Rectal smooth muscle tissue (tissue), 1 donor: ENCODE results near the gene POU6F2.
"Not testable (repeated sequence)": the region's sequence is repeated elsewhere in the genome, so short reads cannot be mapped to it uniquely, and the experiment has no call there.

Experiments
- H3K27ac ChIP-seq: one replicate; pipeline ENCODE4 v1.7.0; 2013; ENCODE audit warnings: low read depth, low read length, inconsistent platforms
- H3K27me3 ChIP-seq: one replicate; pipeline ENCODE4 v1.7.0; 2013; ENCODE audit warnings: low read length; ENCODE audit not compliant: control insufficient read depth, insufficient read depth
- H3K36me3 ChIP-seq: one replicate; pipeline ENCODE4 v1.7.0; 2013; ENCODE audit warnings: low read length; ENCODE audit not compliant: control insufficient read depth, insufficient read depth
- H3K4me1 ChIP-seq: one replicate; pipeline ENCODE4 v1.7.0; 2013; ENCODE audit warnings: low read length; ENCODE audit not compliant: control insufficient read depth, insufficient read depth
- H3K4me3 ChIP-seq: one replicate; pipeline ENCODE4 v1.7.0; 2013; ENCODE audit warnings: low read length
- H3K9ac ChIP-seq: one replicate; pipeline ENCODE4 v1.7.0; 2013; ENCODE audit warnings: low read length

The POU6F2 gene

GRCh38 chr7:39186131-39186530 lies 208.4 kb downstream of the POU6F2 start:
- Histone ChIP-seq H3K27ac (no peak overlapping the region), H3K27me3 (no peaks in the 10 kb centered on the region), H3K36me3 (no peaks in the 10 kb centered on the region), H3K9ac (no peak overlapping the region), H3K4me1 (no peaks in the 10 kb centered on the region), H3K4me3 (no peak overlapping the region)

- H3K36me3 ChIP-seq: no peaks in the 10 kb centered on the region
- H3K9ac ChIP-seq: no peak overlapping the region
- H3K4me1 ChIP-seq: no peaks in the 10 kb centered on the region
- no peak overlapping the region for H3K27ac ChIP-seq
- no peak overlapping the region for H3K4me3 ChIP-seq
- no peaks in the 10 kb centered on the region for H3K27me3 ChIP-seq
Observed at GRCh38 chr7:39186671-39187070, 209.0 kb downstream of the POU6F2 start.

GRCh38 chr7:39187130-39187529 lies 209.4 kb downstream of the POU6F2 start:
- no peak overlapping the region for H3K27ac ChIP-seq
- no peak overlapping the region for H3K9ac ChIP-seq
- no peaks in the 10 kb centered on the region for H3K36me3 ChIP-seq
- no peaks in the 10 kb centered on the region for H3K4me1 ChIP-seq
- no peaks in the 10 kb centered on the region for H3K27me3 ChIP-seq
- H3K4me3 ChIP-seq: no peak overlapping the region

GRCh38 chr7:39192476-39192875 lies 214.8 kb downstream of the POU6F2 start:
- no peaks in the 10 kb centered on the region for H3K36me3 ChIP-seq
- H3K4me1 ChIP-seq: no peaks in the 10 kb centered on the region

GRCh38 chr7:39194388-39194787 lies 216.7 kb downstream of the POU6F2 start:
- H3K27me3 ChIP-seq, H3K36me3 ChIP-seq, H3K27ac ChIP-seq, H3K9ac ChIP-seq, H3K4me3 ChIP-seq, H3K4me1 ChIP-seq: not testable (repeated sequence)

More at GRCh38 chr7:39192476-39192875, 214.8 kb downstream of the POU6F2 start:
- no peak overlapping the region for H3K27ac ChIP-seq
- no peaks in the 10 kb centered on the region for H3K27me3 ChIP-seq
- H3K4me3 ChIP-seq: no peak overlapping the region
- no peak overlapping the region for H3K9ac ChIP-seq

- Histone ChIP-seq H3K36me3 (no peaks in the 10 kb centered on the region), H3K27ac (no peak overlapping the region), H3K27me3 (no peaks in the 10 kb centered on the region), H3K4me1 (no peaks in the 10 kb centered on the region), H3K4me3 (no peak overlapping the region), H3K9ac (no peak overlapping the region)
Observed at GRCh38 chr7:39195967-39196366, 218.3 kb downstream of the POU6F2 start.

GRCh38 chr7:39197831-39198230 lies 220.1 kb downstream of the POU6F2 start:
- no peak overlapping the region for H3K27ac ChIP-seq
- no peaks in the 10 kb centered on the region for H3K36me3 ChIP-seq
- no peak overlapping the region for H3K9ac ChIP-seq
- no peaks in the 10 kb centered on the region for H3K27me3 ChIP-seq
- H3K4me3 ChIP-seq: no peak overlapping the region
- H3K4me1 ChIP-seq: no peaks in the 10 kb centered on the region

- H3K27me3 ChIP-seq: no peaks in the 10 kb centered on the region
- H3K4me3 ChIP-seq: no peak overlapping the region
- H3K4me1 ChIP-seq: no peaks in the 10 kb centered on the region
- H3K27ac ChIP-seq: no peak overlapping the region
- H3K36me3 ChIP-seq: no peaks in the 10 kb centered on the region
- H3K9ac ChIP-seq: no peak overlapping the region
Observed at GRCh38 chr7:39198556-39198955, 220.8 kb downstream of the POU6F2 start.

GRCh38 chr7:39199006-39199405 lies 221.3 kb downstream of the POU6F2 start:
- Histone ChIP-seq H3K27me3 (no peaks in the 10 kb centered on the region), H3K36me3 (no peaks in the 10 kb centered on the region), H3K4me1 (no peaks in the 10 kb centered on the region), H3K27ac (no peak overlapping the region), H3K9ac (no peak overlapping the region), H3K4me3 (no peak overlapping the region)

- H3K27me3 ChIP-seq: no peaks in the 10 kb centered on the region
- no peak overlapping the region for H3K27ac ChIP-seq
- no peaks in the 10 kb centered on the region for H3K4me1 ChIP-seq
- H3K36me3 ChIP-seq: no peaks in the 10 kb centered on the region
- H3K9ac ChIP-seq: no peak overlapping the region
- no peak overlapping the region for H3K4me3 ChIP-seq
Observed at GRCh38 chr7:39199951-39200350, 222.2 kb downstream of the POU6F2 start.

GRCh38 chr7:39202041-39202440 lies 224.3 kb downstream of the POU6F2 start:
- Histone ChIP-seq H3K27me3 (no peaks in the 10 kb centered on the region), H3K36me3 (no peaks in the 10 kb centered on the region)

GRCh38 chr7:39210362-39210761 lies 232.7 kb downstream of the POU6F2 start:
- no peaks in the 10 kb centered on the region for H3K4me1 ChIP-seq
- H3K4me3 ChIP-seq: no peak overlapping the region
- H3K36me3 ChIP-seq: no peaks in the 10 kb centered on the region
- H3K27ac ChIP-seq: no peak overlapping the region
- H3K27me3 ChIP-seq: no peaks in the 10 kb centered on the region
- no peak overlapping the region for H3K9ac ChIP-seq

More at GRCh38 chr7:39202041-39202440, 224.3 kb downstream of the POU6F2 start:
- no peaks in the 10 kb centered on the region for H3K4me1 ChIP-seq
- H3K27ac ChIP-seq: no peak overlapping the region
- no peak overlapping the region for H3K4me3 ChIP-seq
- no peak overlapping the region for H3K9ac ChIP-seq

GRCh38 chr7:39211581-39211980 lies 233.9 kb downstream of the POU6F2 start:
- H3K36me3 ChIP-seq: no peaks in the 10 kb centered on the region
- H3K27ac ChIP-seq: no peak overlapping the region
- H3K4me3 ChIP-seq: no peak overlapping the region

More at GRCh38 chr7:39211581-39211980, 233.9 kb downstream of the POU6F2 start:
- Histone ChIP-seq H3K9ac (no peak overlapping the region), H3K27me3 (no peaks in the 10 kb centered on the region), H3K4me1 (no peaks in the 10 kb centered on the region)
